T-cell (primary cell): ENCODE measurements around the gene PLEKHN1. TPM values are rescaled to one million over a fixed set of nuclear protein-coding genes. Genes with fewer than 3 reads are reported as not detected.
A peak's percentile ranks its signal among the peaks of the same experiment; 100 is the strongest.

ENCODE experiments used
- ATAC-seq, 4 experiments: fragments of 200-7000 bp in 3 of 4; fragments of 150-1000 bp in 1 of 4; cut with Tn5 transposase; replicated peaks in 1 of 4; 1 replicate in 3 of 4; 2 replicates in 1 of 4; pipeline ENCODE4 v1.10.0; 2021; ENCODE audit warnings: moderate library complexity in 3 of 4, mild to moderate bottlenecking in 2 of 4, moderate number of reproducible peaks in 1 of 4
- CTCF ChIA-PET, 2 donors: fragments of 300-600 bp; sonication (Branson Sonifier 250); formaldehyde crosslinking; loops; one replicate each; lab custom pipeline; 2022; ENCODE audit warnings: antibody characterized with exemption in 2 of 2; lab: Charles Lee
- POLR2A ChIA-PET, 2 donors: fragments of 300-600 bp; sonication (Branson Sonifier 250); formaldehyde crosslinking; loops; one replicate each; lab custom pipeline; 2022; ENCODE audit warnings: antibody characterized with exemption in 2 of 2; lab: Charles Lee
- DNase-seq, 35 experiments: peaks; one replicate each; pipeline versions ENCODE4 v3.0.0 to v3.0.0-alpha.2; 2013 to 2023
- H3K27ac ChIP-seq: one replicate; pipeline ENCODE4 v1.5.1; 2013; ENCODE audit warnings: low read length
- H3K27me3 ChIP-seq, 2 experiments: replicated peaks in 1 of 2; 1 replicate in 1 of 2; 2 replicates in 1 of 2; pipeline versions ENCODE4 v1.6.1 to v1.7.0; 2013; ENCODE audit warnings: low read length in 1 of 2, mixed read lengths in 1 of 2; ENCODE audit not compliant: control insufficient read depth in 2 of 2, insufficient read depth in 2 of 2; ENCODE audit errors: extremely low read depth in 1 of 2
- H3K36me3 ChIP-seq, 2 donors: 1 replicate in 1 of 2; 2 replicates in 1 of 2; pipeline versions ENCODE4 v1.6.1 to v1.7.0; 2013; ENCODE audit warnings: low read length in 1 of 2; ENCODE audit not compliant: control insufficient read depth in 2 of 2, insufficient read depth in 1 of 2; ENCODE audit errors: extremely low read depth in 1 of 2
- H3K4me1 ChIP-seq, 2 experiments: 1 replicate in 1 of 2; 2 replicates in 1 of 2; pipeline versions ENCODE4 v1.6.1 to v1.7.0; 2013; ENCODE audit warnings: low read length in 2 of 2, mixed read lengths in 1 of 2; ENCODE audit not compliant: insufficient read depth in 2 of 2, control insufficient read depth in 1 of 2; ENCODE audit errors: extremely low read depth in 1 of 2
- H3K4me3 ChIP-seq, 2 donors: 1 replicate in 1 of 2; 2 replicates in 1 of 2; pipeline versions ENCODE4 v1.5.1 to v1.7.0; 2013; ENCODE audit warnings: mild to moderate bottlenecking in 2 of 2, low read length in 1 of 2, moderate library complexity in 1 of 2; ENCODE audit not compliant: control insufficient read depth in 1 of 2; ENCODE audit errors: extremely low read depth in 1 of 2
- H3K9me3 ChIP-seq: 2 replicates; pipeline ENCODE4 v1.7.0; 2013
- H3K27ac Mint-ChIP-seq, 2 donors: one replicate each; pipeline ENCODE4 v1.8.0; 2020 to 2021; ENCODE audit warnings: mild to moderate bottlenecking in 2 of 2, mixed read lengths in 2 of 2
- H3K27me3 Mint-ChIP-seq, 2 donors: one replicate each; pipeline ENCODE4 v1.8.0; 2021 to 2022; ENCODE audit warnings: mixed read lengths in 2 of 2
- H3K36me3 Mint-ChIP-seq: one replicate; pipeline ENCODE4 v1.8.0; 2021; ENCODE audit warnings: mixed read lengths
- H3K4me1 Mint-ChIP-seq, 3 donors: one replicate each; pipeline ENCODE4 v1.8.0; 2020 to 2022; ENCODE audit warnings: mixed read lengths in 3 of 3, mild to moderate bottlenecking in 1 of 3
- H3K4me3 Mint-ChIP-seq, 3 donors: one replicate each; pipeline ENCODE4 v1.8.0; 2020 to 2022; ENCODE audit warnings: mild to moderate bottlenecking in 3 of 3, mixed read lengths in 3 of 3, moderate library complexity in 3 of 3
- H3K9me3 Mint-ChIP-seq, 3 donors: one replicate each; pipeline ENCODE4 v1.8.0; 2020 to 2022; ENCODE audit warnings: mixed read lengths in 3 of 3
- WGBS: methylation state at CpG from one replicate; pipeline ENCODE4 v1.1.5; 2013; ENCODE audit warnings: missing lambda C conversion rate; ENCODE audit not compliant: insufficient coverage; 5-methylcytosine and 5-hydroxymethylcytosine counted together
- total RNA-seq, 35 experiments: library from RNA in 6 of 35; stranded (reverse) in 6 of 35; fragments of 120-200 nt in 1 of 35; gene quantifications; one replicate each; pipeline versions ENCODE4 v1.2.1 to v1.2.4 and lab custom pipeline; 2013 to 2026

PLEKHN1 gene
- total RNA-seq, 5 donors from 2014 or later (not counting 1 experiment from before 2014, with no cell fraction given) = 0.30 to 9.9 (median 7.3) TPM

DNA sequence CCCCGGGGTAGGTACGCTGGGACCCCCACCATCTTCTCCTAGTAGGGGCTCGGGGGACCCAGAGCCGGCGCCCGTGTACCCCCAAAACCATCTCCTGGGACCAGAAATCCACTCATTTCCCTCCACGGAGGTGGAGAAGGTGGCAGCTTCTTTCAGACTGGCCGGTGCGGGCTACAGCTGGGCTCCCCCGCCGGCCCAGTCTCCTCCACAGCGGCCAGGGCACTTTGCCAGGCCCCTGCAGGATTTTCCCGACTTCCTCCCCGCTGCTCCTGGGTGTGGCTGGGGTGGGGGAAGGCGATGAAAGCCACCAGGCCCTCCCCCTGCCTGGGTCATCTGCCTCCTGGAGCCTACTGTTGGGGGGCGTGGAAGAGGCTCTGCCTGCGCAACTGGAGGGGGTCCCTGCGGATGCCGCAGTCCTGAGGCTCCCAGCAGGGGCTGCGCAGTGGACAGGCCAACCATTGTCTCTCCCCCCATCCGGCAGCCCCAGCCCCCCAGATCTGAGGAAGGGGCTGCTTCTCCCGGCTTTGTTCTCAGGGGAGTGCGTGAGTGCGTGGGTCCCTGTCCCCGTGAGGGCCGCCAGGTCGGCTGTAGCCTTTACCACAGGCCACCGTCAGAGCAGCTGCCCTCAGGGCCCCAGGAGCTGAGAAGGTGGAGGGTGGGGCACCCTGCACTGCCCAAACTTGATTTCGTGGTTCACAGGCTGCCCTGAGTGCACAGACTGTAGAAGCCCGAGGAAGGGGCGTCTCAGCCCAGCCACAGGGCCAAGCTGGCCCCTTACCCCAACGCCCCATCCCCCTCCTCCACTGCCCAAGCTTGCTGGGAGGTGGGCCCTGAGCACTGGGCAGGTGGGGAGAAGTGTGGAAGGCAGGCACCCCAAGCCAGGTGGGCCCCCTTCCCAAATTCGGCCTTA lies 55.0 kb downstream of the PLEKHN1 start:
- no peaks in the 10 kb centered on the region for H3K36me3 Mint-ChIP-seq

DNA sequence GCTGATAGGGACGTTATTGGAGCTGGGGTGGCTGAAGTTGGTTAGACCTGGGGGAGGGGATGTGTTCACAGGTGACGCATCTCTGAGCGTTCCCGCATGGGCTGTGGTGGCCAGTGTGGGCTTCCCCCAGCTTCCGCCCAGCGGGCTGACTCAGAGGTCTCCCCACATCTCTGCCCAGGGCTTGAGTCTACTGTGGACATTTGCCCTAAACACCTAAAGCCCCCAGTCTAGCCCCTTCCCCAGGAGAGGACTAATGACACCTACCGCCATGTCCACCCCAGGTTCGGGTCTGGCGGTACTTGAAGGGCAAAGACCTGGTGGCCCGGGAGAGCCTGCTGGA lies 55.6 kb downstream of the PLEKHN1 start:
- Histone ChIP-seq H3K27me3 (peaks cover 0 to 54% of the 10 kb centered on the region in 2 experiments), H3K4me1 (peaks cover 0 to 35% of the 10 kb centered on the region in 2 experiments), H3K9me3 (no peaks in the 10 kb centered on the region), H3K4me3 (no peak overlapping the region), H3K36me3 (no peaks in the 10 kb centered on the region), H3K27ac (no peak overlapping the region)
- Mint-ChIP-seq H3K9me3 (no peaks in the 10 kb centered on the region), H3K27ac (no peak overlapping the region), H3K4me3 (peak overlapping the region in 1 of 3 donors; percentile 13), H3K4me1 (peaks cover 4 to 21% (median 12%) of the 10 kb centered on the region in 3 donors), H3K27me3 (no peaks in the 10 kb centered on the region), H3K36me3 (no peaks in the 10 kb centered on the region)
- ChIA-PET CTCF (no interaction called here), POLR2A (no interaction called here)
- ATAC-seq = no peak
- 89% methylated on average over 3 of the region's 10 CpGs for WGBS
- no peak for DNase-seq

More for the DNA sequence above, 55.0 kb downstream of the PLEKHN1 start:
- no peak for ATAC-seq
- H3K4me1 Mint-ChIP-seq = peaks cover 4 to 21% (median 12%) of the 10 kb centered on the region in 3 donors
- Histone ChIP-seq H3K9me3 (no peaks in the 10 kb centered on the region), H3K36me3 (no peaks in the 10 kb centered on the region), H3K27me3 (peaks cover 0 to 51% of the 10 kb centered on the region in 2 experiments), H3K27ac (no peak overlapping the region), H3K4me3 (no peak overlapping the region), H3K4me1 (peaks cover 0 to 35% of the 10 kb centered on the region in 2 experiments)
- no peak overlapping the region for H3K27ac Mint-ChIP-seq
- H3K4me3 Mint-ChIP-seq = peak overlapping the region; percentile 17 to 57 (median 57)
- CTCF ChIA-PET = interaction anchor here in 1 of 2 donors (0.7 kb wide), 1 partner anchor 103 kb away, joined by 3 read pairs; no protein-coding TSS in a partner anchor
- no peaks in the 10 kb centered on the region for H3K9me3 Mint-ChIP-seq
- DNase-seq = no peak
- POLR2A ChIA-PET = no interaction called here
- H3K27me3 Mint-ChIP-seq = no peaks in the 10 kb centered on the region
- WGBS = 71% methylated on average over 13 of the region's 33 CpGs

- DNase-seq = no peak
- H3K4me3 ChIP-seq = no peak overlapping the region
- H3K27me3 Mint-ChIP-seq = peaks cover 0 to 2% of the 10 kb centered on the region in 2 donors
- H3K9me3 Mint-ChIP-seq = no peaks in the 10 kb centered on the region
- POLR2A ChIA-PET = no interaction called here
- H3K27ac ChIP-seq = no peak overlapping the region
- no peaks in the 10 kb centered on the region for H3K36me3 ChIP-seq
- peak overlapping the region in 2 of 3 donors; percentile 13 to 37 for H3K4me3 Mint-ChIP-seq
- no peaks in the 10 kb centered on the region for H3K9me3 ChIP-seq
- no peak for ATAC-seq
- peaks cover 0 to 16% (median 8%) of the 10 kb centered on the region in 3 donors for H3K4me1 Mint-ChIP-seq
- CTCF ChIA-PET = interaction anchor here in 1 of 2 donors (0.5 kb wide), 1 partner anchor 421 kb away, joined by 6 read pairs; no protein-coding TSS in a partner anchor
- WGBS = 80% methylated on average over 22 of the region's 27 CpGs
- no peak overlapping the region for H3K27ac Mint-ChIP-seq
- peaks cover 0 to 51% of the 10 kb centered on the region in 2 experiments for H3K27me3 ChIP-seq
- H3K4me1 ChIP-seq = peaks cover 0 to 31% of the 10 kb centered on the region in 2 experiments
- no peaks in the 10 kb centered on the region for H3K36me3 Mint-ChIP-seq
Observed at GRCh38 chr1:1022302-1023009, 56.2 kb downstream of the PLEKHN1 start.

DNA sequence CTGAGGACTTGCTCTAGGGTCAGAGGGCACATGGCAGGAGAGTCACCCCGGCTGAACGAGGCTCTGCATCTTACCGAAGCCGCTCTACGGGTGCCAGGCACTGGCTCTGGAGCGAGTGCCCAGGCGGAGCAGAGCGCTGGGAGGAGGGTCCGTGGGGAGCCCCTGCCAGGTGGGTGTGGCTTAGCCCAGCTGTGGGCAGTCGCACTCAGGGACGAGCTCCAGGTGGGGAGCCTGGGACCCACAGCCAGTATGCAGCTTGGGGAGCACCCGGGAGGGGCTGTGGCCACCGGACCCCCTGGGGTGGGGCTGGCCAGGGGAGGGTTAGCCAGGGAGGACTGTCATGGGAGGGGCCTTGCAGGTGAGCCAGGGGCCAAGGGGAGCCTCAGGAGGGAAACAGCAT lies 57.4 kb downstream of the PLEKHN1 start:
- CTCF ChIA-PET = interaction anchor here in 1 of 2 donors (0.5 kb wide), 1 partner anchor 264 kb away, joined by 5 read pairs; no protein-coding TSS in a partner anchor
- no peaks in the 10 kb centered on the region for H3K36me3 Mint-ChIP-seq
- Histone ChIP-seq H3K4me1 (peaks cover 0 to 29% of the 10 kb centered on the region in 2 experiments), H3K27me3 (peaks cover 0 to 53% of the 10 kb centered on the region in 2 experiments), H3K4me3 (no peak overlapping the region), H3K27ac (no peak overlapping the region), H3K9me3 (no peaks in the 10 kb centered on the region), H3K36me3 (no peaks in the 10 kb centered on the region)
- ATAC-seq = no peak
- no peak for DNase-seq
- H3K4me1 Mint-ChIP-seq = peaks cover 0 to 15% (median 4%) of the 10 kb centered on the region in 3 donors
- POLR2A ChIA-PET = no interaction called here
- 69% methylated on average over 12 of the region's 13 CpGs for WGBS
- H3K4me3 Mint-ChIP-seq = no peak overlapping the region
- H3K27me3 Mint-ChIP-seq = peaks cover 0 to 2% of the 10 kb centered on the region in 2 donors
- H3K27ac Mint-ChIP-seq = no peak overlapping the region
- no peaks in the 10 kb centered on the region for H3K9me3 Mint-ChIP-seq

- CTCF ChIA-PET = no interaction called here
- 90% methylated on average over 5 of the region's 9 CpGs for WGBS
- H3K9me3 ChIP-seq = no peaks in the 10 kb centered on the region
- no peaks in the 10 kb centered on the region for H3K36me3 Mint-ChIP-seq
- peaks cover 0 to 2% of the 10 kb centered on the region in 2 donors for H3K27me3 Mint-ChIP-seq
- H3K4me1 ChIP-seq = peaks cover 0 to 23% of the 10 kb centered on the region in 2 experiments
- no peak overlapping the region for H3K4me3 ChIP-seq
- H3K4me3 Mint-ChIP-seq = no peak overlapping the region
- no peaks in the 10 kb centered on the region for H3K36me3 ChIP-seq
- POLR2A ChIA-PET = no interaction called here
- no peak overlapping the region for H3K27ac Mint-ChIP-seq
- H3K4me1 Mint-ChIP-seq = peaks cover 0 to 11% (median 2%) of the 10 kb centered on the region in 3 donors
- no peak for DNase-seq
- no peak for ATAC-seq
- H3K27me3 ChIP-seq = peaks cover 0 to 53% of the 10 kb centered on the region in 2 experiments
- H3K27ac ChIP-seq = no peak overlapping the region
- no peaks in the 10 kb centered on the region for H3K9me3 Mint-ChIP-seq
Observed at GRCh38 chr1:1024149-1024770, 58.0 kb downstream of the PLEKHN1 start.
